NCI-H82 treated with DMSO at 0.1 percent for 48 hours (cell line): ENCODE measurements around the gene ISL1.

Experiments used
- DNase-seq: peaks from one replicate; lab custom pipeline; 2025; ENCODE audit not compliant: unreplicated experiment; lab: John Stamatoyannopoulos, UW

Gene ISL1

GRCh38 chr5:51386916-51387883 lies 4.0 kb downstream of the ISL1 start:
- no peak for DNase-seq

- no peak for DNase-seq
Observed at GRCh38 chr5:51387884-51388275, 4.6 kb downstream of the ISL1 start.

- no peak for DNase-seq
Observed at GRCh38 chr5:51388488-51389287, 5.4 kb downstream of the ISL1 start.

GRCh38 chr5:51389288-51389576 lies 6.0 kb downstream of the ISL1 start:
- no peak for DNase-seq

- no peak for DNase-seq
Observed at GRCh38 chr5:51389577-51390463, 6.6 kb downstream of the ISL1 start.

- no peak for DNase-seq
Observed at GRCh38 chr5:51391175-51391574, 7.9 kb downstream of the ISL1 start.

- DNase-seq, result no peak
Observed at GRCh38 chr5:51392689-51393199, 9.5 kb downstream of the ISL1 start.

- DNase-seq, result no peak
Observed at GRCh38 chr5:51394609-51395008, 11.4 kb downstream of the ISL1 start.

- DNase-seq, result no peak
Observed at GRCh38 chr5:51395245-51395644, 12.0 kb downstream of the ISL1 start.

- DNase-seq, result no peak
Observed at GRCh38 chr5:51395666-51396356, 12.6 kb downstream of the ISL1 start.

- DNase-seq, result no peak
Observed at GRCh38 chr5:51396797-51397196, 13.5 kb downstream of the ISL1 start.

- no peak for DNase-seq
Observed at GRCh38 chr5:51397996-51398395, 14.7 kb downstream of the ISL1 start.

- DNase-seq, result no peak
Observed at GRCh38 chr5:51398875-51399642, 15.8 kb downstream of the ISL1 start.

- DNase-seq, result no peak
Observed at GRCh38 chr5:51399643-51400006, 16.4 kb downstream of the ISL1 start.

GRCh38 chr5:51404255-51404654 lies 21.0 kb downstream of the ISL1 start:
- no peak for DNase-seq

GRCh38 chr5:51411921-51412325 lies 28.7 kb downstream of the ISL1 start:
- DNase-seq, result no peak

GRCh38 chr5:51414516-51414915 lies 31.3 kb downstream of the ISL1 start:
- DNase-seq, result no peak

- no peak for DNase-seq
Observed at GRCh38 chr5:51416149-51416548, 32.9 kb downstream of the ISL1 start.

GRCh38 chr5:51433052-51433710 lies 49.9 kb downstream of the ISL1 start:
- DNase-seq, result no peak
